Endodermal cell (in vitro differentiated cells): Measurements from ENCODE around the gene ACP2. TPM values are rescaled to one million over a fixed set of nuclear protein-coding genes. Genes with fewer than 3 reads are reported as not detected.
A peak's percentile ranks its signal among the peaks of the same experiment; 100 is the strongest.

Experiments used
- DNase-seq: peaks from one replicate; pipeline ENCODE4 v3.0.0-alpha.2; 2017
- H3K27ac ChIP-seq: 2 replicates; pipeline ENCODE4 v1.5.1; 2013; ENCODE audit warnings: mild to moderate bottlenecking, low read depth, low read length, moderate library complexity
- H3K27me3 ChIP-seq: 2 replicates; pipeline ENCODE4 v1.6.1; 2013; ENCODE audit warnings: mild to moderate bottlenecking, low read length, moderate library complexity; ENCODE audit not compliant: insufficient read depth, control insufficient read depth, poor library complexity, severe bottlenecking
- H3K36me3 ChIP-seq: 2 replicates; pipeline ENCODE4 v1.7.0; 2013; ENCODE audit warnings: mild to moderate bottlenecking, low read length, moderate library complexity; ENCODE audit not compliant: control insufficient read depth, insufficient read depth
- H3K4me1 ChIP-seq: one replicate; pipeline ENCODE4 v1.7.0; 2013; ENCODE audit warnings: low read length; ENCODE audit not compliant: control insufficient read depth, insufficient read depth
- H3K4me3 ChIP-seq: 2 replicates; pipeline ENCODE4 v1.5.1; 2013; ENCODE audit warnings: mild to moderate bottlenecking, low read length, moderate library complexity
- H3K9ac ChIP-seq: 2 replicates; pipeline ENCODE4 v1.6.1; 2013; ENCODE audit warnings: mild to moderate bottlenecking, low read length, moderate library complexity; ENCODE audit not compliant: poor library complexity, severe bottlenecking; ENCODE audit errors: extremely low read depth
- H3K9me3 ChIP-seq: 2 replicates; pipeline ENCODE4 v1.6.1; 2013; ENCODE audit warnings: mild to moderate bottlenecking, low read length, moderate library complexity; ENCODE audit not compliant: control insufficient read depth
- H3K27ac Mint-ChIP-seq: 2 replicates; pipeline ENCODE4 v1.8.0; 2020; ENCODE audit warnings: mixed read lengths
- H3K27me3 Mint-ChIP-seq: 2 replicates; pipeline ENCODE4 v1.8.0; 2021; ENCODE audit warnings: mild to moderate bottlenecking, mixed read lengths; ENCODE audit not compliant: insufficient read depth
- H3K36me3 Mint-ChIP-seq: 2 replicates; pipeline ENCODE4 v1.8.0; 2020; ENCODE audit warnings: low read depth, mixed read lengths
- H3K4me1 Mint-ChIP-seq: 2 replicates; pipeline ENCODE4 v1.8.0; 2020; ENCODE audit warnings: mixed read lengths
- H3K4me3 Mint-ChIP-seq: 2 replicates; pipeline ENCODE4 v1.8.0; 2020; ENCODE audit warnings: mild to moderate bottlenecking, moderate library complexity, mixed read lengths
- H3K9me3 Mint-ChIP-seq: 2 replicates; pipeline ENCODE4 v1.8.0; 2020; ENCODE audit warnings: mild to moderate bottlenecking, mixed read lengths
- CTCF ChIP-seq: fragments of 200-600 bp; sonication (generic); conservative IDR thresholded peaks from 2 replicates; pipeline ENCODE4 v1.5.0; 2021; ENCODE audit warnings: antibody characterized with exemption, mild to moderate bottlenecking
- WGBS, 2 experiments: methylation state at CpG; one replicate each; pipeline versions ENCODE4 v1.1.5 to v1.1.7; 2013; ENCODE audit warnings: missing lambda C conversion rate in 2 of 2, mixed read lengths in 1 of 2; ENCODE audit not compliant: insufficient coverage in 1 of 2, insufficient read length in 1 of 2; 5-methylcytosine and 5-hydroxymethylcytosine counted together
- total RNA-seq, 2 donors: library from RNA; stranded (reverse); fragmentation: NEBNext Ultra II Directional in 1 of 2; extraction: Animal tissue kit (Norgen Biotek cat#: 25700) in 1 of 2; gene quantifications; 2 replicates in 1 of 2; 3 replicates in 1 of 2; pipeline ENCODE4 v1.2.1, GENCODE V29; 2021

ACP2 gene
- total RNA-seq, 2 donors from 2014 or later, result 42.9 to 45.9 TPM

- H3K4me3 ChIP-seq, result no peak overlapping the region
- TF ChIP-seq CTCF, result no peak
- no peaks in the 10 kb centered on the region for H3K27me3 ChIP-seq
- no peak overlapping the region for H3K27ac ChIP-seq
- Mint-ChIP-seq H3K27ac (no peak overlapping the region), H3K4me1 (peaks cover 11% of the 10 kb centered on the region), H3K9me3 (no peaks in the 10 kb centered on the region), H3K36me3 (peaks cover 12% of the 10 kb centered on the region), H3K27me3 (no peaks in the 10 kb centered on the region), H3K4me3 (no peak overlapping the region)
- no peak overlapping the region for H3K9ac ChIP-seq
- WGBS, 2 experiments, result 96 to 100% methylated on average over 1 to 3 of the region's 3 CpGs
- no peaks in the 10 kb centered on the region for H3K9me3 ChIP-seq
- no peak for DNase-seq
- peaks cover 9% of the 10 kb centered on the region for H3K36me3 ChIP-seq
- peaks cover 2% of the 10 kb centered on the region for H3K4me1 ChIP-seq
Measured at GRCh38 chr11:47251751-47252150, 3.1 kb upstream of the ACP2 start.

GRCh38 chr11:47249378-47249715 is 733 bp upstream of the ACP2 start:
- Histone ChIP-seq H3K36me3 (peaks cover 24% of the 10 kb centered on the region), H3K27ac (no peak overlapping the region), H3K4me1 (peaks cover 2% of the 10 kb centered on the region), H3K27me3 (no peaks in the 10 kb centered on the region), H3K9me3 (no peaks in the 10 kb centered on the region), H3K4me3 (peak overlapping the region; percentile 94), H3K9ac (peak overlapping the region; percentile 92)
- no peak for DNase-seq
- Mint-ChIP-seq H3K27me3 (no peaks in the 10 kb centered on the region), H3K27ac (peak overlapping the region; percentile 100), H3K4me3 (peak overlapping the region; percentile 89), H3K36me3 (peaks cover 31% of the 10 kb centered on the region), H3K9me3 (no peaks in the 10 kb centered on the region), H3K4me1 (peaks cover 11% of the 10 kb centered on the region)
- 64 to 83% methylated on average over 2 to 3 of the region's 3 CpGs for WGBS, 2 experiments
- TF ChIP-seq CTCF, result no peak

- H3K9ac ChIP-seq, result peak overlapping the region; percentile 92
- WGBS, 2 experiments, result 3 to 5% methylated on average over 5 to 7 of the region's 7 CpGs
- Mint-ChIP-seq H3K4me1 (peaks cover 8% of the 10 kb centered on the region), H3K27ac (peak overlapping the region; percentile 100), H3K36me3 (peaks cover 37% of the 10 kb centered on the region), H3K4me3 (peak overlapping the region; percentile 89), H3K27me3 (no peaks in the 10 kb centered on the region), H3K9me3 (no peaks in the 10 kb centered on the region)
- peaks cover 2% of the 10 kb centered on the region for H3K4me1 ChIP-seq
- no peak for TF ChIP-seq CTCF
- peak overlapping the region; percentile 94 for H3K4me3 ChIP-seq
- no peak for DNase-seq
- H3K27me3 ChIP-seq, result no peaks in the 10 kb centered on the region
- peak overlapping the region; percentile 93 for H3K27ac ChIP-seq
- no peaks in the 10 kb centered on the region for H3K9me3 ChIP-seq
- peaks cover 27% of the 10 kb centered on the region for H3K36me3 ChIP-seq
Measured at GRCh38 chr11:47248304-47248663, 330 bp downstream of the ACP2 start.
